ENCODE measurements around the gene ADSS2.

ADSS2 gene

DNA sequence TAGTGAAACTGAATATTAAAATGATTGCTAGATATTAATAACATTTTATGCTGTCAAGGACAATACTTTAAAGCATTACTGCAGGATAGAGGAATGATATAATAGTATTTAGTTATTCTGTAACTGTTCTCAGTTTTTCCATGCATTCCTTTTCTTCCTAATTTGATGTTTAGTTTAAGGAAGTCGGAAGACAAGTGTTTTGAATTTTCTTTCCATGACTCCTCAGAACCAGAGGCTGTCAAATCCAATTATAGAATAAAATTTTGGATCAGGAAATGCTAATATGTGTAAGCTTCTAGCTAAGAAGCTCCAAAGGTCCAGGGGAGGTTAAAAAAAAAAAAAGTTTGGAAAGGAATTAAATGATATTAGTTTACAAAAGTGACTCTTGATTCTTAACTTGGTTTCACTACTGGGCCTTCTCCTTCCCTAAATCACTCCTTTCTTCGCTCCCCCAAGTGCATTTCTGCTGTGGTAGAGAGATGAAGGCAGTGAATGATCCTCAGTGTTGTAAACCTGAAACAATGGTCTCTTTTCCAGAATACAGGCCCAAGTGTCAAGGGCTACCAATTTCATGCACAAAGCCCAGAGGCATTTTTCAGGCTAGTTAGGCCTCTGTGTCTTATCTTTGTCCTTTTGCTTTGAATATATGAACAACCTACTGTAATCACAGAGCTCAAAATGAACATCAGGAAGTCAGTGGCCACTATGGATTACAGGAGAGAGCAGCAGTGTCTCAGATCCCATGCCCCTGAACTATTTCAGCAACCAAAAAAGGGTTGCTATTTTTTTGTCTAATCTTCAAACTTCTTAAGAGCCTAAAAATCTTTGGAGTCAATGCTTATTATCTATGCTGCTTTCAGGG is 6.2 kb downstream of the ADSS2 start:
- DNase-seq: no peak

- DNase-seq: no peak
Measured at GRCh38 chr1:244444854-244445253, 6.9 kb downstream of the ADSS2 start.

DNA sequence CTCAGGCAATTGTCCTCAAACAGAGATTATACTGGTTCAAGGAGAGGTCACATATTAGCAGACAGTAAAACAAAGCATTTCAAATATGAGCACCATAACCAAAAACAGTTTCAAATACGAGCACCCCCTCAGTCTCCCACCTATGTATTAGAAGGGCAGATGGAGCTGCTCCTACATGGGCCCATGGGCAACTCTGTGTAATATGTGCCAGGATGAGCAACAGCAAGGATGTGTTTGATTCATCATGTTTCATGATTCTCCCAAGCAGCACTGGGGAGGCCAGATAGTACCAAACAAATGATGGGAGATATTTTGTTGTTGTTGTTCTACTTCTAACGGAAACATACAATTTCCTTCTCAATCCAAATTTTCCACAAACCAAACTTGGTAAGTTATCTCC is 8.9 kb downstream of the ADSS2 start:
- no peak for DNase-seq

DNA sequence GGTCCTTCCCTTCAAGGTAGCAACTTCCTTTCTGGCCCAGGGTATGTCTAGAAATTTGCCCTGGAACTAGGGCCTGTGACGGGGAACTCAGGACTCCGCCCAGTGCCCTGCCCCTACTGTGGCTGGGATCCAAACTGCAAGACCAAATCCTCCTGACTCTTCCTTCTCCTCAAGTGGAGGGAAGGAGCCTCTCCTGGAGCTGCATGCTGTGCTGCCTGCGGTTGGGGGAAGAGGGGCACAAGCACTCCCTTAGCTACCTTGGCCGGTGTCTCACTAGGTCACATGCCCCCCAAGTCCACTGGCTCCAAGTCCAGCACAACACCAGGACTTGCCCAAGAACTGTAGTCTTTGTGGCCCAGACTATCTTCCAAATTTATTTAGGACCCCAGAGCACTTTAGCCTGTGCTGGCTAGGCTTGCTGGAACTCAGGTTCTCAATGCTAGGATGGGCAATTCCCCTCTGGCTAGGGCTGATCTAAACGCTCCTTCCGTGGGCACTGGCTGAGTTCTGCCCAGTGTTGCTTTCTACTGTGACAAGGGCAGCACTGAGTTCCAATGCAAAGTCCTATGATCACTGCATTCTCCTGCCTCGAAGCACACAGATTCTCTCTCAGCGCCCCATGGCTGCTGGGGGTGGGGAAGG is 12.2 kb downstream of the ADSS2 start:
- DNase-seq: no peak

GRCh38 chr1:244437086-244437468 is 14.6 kb downstream of the ADSS2 start:
- no peak for DNase-seq

DNA sequence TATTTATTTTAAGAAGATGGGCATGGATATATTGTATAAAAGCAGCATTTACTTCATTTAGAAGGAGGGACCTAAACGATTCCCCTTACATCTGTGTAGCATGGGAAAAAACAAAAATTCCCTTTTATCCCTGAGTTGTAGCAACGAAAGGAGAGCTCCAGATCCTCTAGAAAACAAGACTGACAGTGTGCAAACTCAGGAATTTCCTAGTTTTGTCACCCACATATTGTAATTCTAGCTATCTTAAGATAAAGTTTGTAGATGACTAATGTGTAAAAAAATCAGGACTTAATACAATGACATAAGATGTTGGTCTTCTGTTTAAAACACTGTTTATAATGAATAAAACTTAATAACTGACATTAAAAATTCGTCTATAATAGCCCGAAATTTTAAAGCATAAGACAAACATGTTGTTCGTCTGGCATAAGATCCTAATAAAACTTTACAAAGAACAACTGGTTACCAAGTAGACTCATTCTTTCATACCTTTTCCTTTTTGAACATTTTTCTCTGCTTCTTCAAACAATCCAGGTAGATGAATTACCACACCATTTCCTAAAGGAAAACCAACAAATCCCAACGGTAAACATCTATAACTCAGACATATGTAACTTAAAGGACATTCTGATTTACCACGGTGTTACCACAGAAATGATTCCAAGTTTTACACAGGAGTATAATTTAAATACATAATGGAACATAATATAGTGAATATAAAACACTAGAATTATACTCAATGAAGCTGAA is 15.2 kb downstream of the ADSS2 start:
- no peak for DNase-seq

GRCh38 chr1:244435562-244436205 is 16.0 kb downstream of the ADSS2 start:
- DNase-seq: no peak

- DNase-seq: no peak
Measured at GRCh38 chr1:244431166-244431565, 20.5 kb downstream of the ADSS2 start.

- DNase-seq: no peak
Measured at GRCh38 chr1:244429818-244430217, 21.9 kb downstream of the ADSS2 start.

- no peak for DNase-seq
Measured at GRCh38 chr1:244427647-244428046, 24.1 kb downstream of the ADSS2 start.

DNA sequence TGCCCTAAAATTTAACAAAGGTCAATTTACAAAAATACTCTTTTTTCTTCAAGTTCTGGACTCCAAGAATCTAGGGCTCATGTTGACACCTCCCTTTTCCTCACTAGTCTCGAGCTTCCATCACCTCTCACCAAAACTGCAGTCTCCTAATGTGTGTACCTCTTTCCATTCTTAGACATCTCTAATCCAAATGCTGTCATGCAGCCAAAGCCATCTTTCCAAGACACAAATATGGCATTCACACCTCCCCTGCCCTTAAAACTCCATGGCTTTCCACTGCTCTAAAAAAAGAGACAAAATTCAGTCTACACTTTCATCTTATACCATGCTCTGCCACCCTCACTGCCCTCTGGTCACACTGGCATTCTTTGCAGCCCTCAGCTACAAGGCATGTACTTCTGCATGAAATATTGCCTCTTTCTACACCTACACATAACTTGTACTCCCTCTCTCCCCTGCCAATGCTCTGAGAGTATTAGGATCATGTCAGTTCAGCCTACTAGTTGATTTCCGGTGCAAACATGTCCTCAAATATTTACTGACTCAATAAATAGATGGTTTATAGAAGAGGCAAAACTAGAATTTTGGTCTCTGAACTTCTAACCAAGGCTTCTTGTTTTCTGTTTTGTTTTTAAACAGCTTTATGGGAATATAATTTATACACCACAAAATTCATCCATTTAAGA is 26.9 kb downstream of the ADSS2 start:
- DNase-seq: no peak

GRCh38 chr1:244422174-244422573 is 29.5 kb downstream of the ADSS2 start:
- DNase-seq: no peak

DNA sequence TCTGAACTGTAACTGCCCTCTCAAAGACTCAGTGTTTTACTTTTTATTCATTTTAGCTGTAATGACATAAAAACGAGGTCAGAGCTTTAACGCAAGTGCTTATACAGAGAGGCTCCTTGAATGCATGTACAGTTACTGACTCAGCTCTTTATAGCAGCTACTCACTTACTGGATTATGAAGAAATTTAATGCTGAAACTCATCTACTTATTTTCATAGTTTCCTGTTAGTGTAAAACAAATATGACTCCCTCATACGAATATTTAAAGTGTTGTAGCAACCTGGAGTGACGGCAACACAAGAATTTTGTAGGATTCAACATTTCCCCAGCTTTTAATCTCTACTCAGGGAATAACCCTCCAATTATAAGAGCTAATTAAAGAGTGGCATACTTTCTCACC is 32.7 kb downstream of the ADSS2 start:
- no peak for DNase-seq

DNA sequence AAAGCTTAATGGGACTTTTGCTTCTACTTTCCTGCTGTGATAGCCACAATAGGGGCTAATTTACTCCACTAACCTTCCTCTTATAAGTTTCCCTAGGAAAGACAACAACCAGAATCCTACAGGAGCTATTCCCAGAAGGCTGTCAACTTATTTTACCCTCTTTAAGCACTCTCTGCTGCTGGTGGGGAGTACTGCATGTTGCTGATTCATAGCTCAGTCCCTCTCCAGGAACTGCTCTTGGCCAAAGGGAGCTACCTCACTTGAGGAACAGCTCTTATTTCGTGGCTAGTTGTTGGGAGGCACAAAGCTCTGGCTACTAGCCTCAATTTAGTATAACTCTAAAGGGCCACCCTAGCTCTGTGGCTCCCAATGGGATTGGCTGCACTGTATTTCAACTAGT is 37.2 kb downstream of the ADSS2 start:
- no peak for DNase-seq

DNA sequence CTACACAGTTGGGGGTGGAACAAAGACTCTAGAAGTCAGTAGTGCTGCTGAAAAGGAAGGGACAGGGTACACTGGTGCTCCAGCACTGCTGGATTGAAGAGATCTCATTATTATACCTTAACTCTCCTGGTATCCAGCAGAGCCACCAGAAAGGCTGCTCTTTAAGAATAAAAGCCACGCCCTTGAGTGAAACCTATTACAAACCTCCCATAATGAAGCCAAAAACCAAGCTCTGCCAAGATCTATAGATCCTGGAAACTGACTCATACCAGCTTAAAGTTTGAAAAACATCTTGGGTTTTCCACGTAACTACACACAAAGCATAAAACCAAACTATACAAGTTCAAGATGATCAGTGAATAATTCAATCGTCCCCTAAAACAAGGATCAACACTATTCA is 38.0 kb downstream of the ADSS2 start:
- no peak for DNase-seq

DNA sequence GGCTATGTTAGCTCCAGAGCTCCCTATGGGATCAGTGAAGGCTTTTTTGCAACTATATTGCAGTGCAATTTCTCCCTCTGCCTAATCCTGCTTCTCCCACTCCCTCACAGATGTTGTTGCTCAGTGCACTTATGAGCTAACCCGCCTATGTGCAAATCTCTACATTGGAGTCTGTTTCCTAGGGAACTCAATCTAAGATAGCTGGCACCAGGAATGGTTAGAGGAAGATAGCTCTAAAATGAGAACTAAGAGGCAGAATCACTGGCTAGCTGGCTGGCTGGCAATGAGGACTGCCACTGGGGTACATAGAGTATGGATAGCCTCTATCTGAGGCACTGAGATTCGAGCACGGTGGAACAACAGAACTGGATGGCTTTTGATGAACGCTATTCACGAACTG is 39.5 kb downstream of the ADSS2 start:
- DNase-seq: no peak

GRCh38 chr1:244409701-244410100 is 42.0 kb downstream of the ADSS2 start:
- DNase-seq: no peak

DNA sequence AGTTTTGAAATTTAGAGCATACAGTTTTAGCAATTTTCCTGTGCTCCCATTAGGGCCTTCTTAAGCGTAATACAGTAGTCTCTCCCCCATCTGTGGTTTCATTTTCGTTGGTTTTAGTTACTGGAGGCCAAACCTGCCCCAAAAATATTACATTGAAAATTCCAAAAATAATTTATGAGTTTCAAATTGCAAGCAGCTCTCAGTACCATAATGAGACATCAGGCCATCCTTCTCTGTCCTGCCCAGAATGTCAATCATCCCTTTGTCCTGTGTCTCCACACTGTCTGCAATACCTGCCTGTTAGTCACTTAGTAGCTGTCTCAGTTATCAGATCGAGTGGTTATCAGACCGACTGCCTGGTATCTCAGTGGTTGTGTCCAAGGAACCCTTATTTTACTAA is 45.4 kb downstream of the ADSS2 start:
- no peak for DNase-seq

- DNase-seq: no peak
Measured at GRCh38 chr1:244405856-244406255, 45.9 kb downstream of the ADSS2 start.

DNA sequence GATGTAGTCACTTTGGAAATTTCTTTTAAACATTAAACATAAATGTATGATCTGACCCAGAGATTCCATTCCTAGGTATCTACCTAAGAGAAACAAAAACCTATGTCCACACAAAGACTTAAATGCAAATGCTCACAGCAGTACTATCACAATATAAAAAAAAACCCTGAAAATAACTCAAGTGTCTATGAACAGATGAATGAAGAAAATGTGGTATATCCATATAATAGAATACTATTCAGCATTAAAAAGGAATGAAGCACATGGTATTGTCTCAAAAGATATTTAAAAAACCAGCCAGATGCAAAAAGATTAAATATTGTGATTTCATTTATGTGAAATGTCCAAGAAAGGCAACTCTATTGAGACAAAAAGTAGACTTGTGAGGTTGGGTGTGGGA is 48.3 kb downstream of the ADSS2 start:
- DNase-seq: no peak

GRCh38 chr1:244400974-244401373 is 50.7 kb downstream of the ADSS2 start:
- no peak for DNase-seq

DNA sequence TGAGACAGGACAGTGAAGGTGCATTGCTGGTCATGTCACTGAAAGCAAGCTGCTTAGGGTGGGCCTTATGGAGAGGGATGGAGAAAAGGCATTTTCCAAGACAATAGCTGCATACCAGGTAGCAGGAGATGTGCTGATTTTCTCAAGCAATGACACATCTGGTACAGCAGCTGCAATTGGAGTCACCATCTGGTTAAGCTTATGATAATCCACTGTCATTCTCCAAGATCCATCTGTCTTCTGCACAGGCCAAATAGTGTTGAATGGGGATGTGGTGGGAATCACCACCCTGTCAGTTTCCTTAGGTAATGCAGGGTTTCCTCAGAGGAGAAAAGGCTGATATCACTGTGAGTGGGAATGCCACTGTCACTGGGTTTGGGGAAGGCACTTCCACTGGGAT is 54.6 kb downstream of the ADSS2 start:
- DNase-seq: no peak

DNA sequence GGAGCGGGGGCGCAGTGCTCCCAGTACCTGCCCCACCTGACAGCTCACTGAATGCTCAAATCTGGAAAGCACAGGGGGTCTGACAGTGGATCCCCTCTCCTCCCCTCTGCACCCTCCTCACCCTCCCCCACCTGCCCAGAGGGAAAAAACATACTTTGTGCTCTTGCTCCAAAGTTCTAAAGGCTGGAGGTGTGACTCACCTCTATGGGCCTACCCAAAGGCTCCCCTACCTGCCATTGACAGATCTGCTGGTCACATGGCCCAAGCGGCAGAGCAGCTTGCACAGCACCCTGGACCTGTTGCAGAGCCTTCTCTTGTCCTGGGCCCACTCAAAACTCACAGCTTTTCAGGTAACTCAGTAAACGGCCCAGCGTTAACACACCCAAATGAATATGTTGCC is 55.7 kb downstream of the ADSS2 start:
- DNase-seq: no peak

Data from CD4-positive, alpha-beta T cell treated with Interleukin-10 for 1 hour (primary cell).